MV-4-11 (cell line): ENCODE measurements around the gene CEP95.
A peak's percentile ranks its signal among the peaks of the same experiment; 100 is the strongest.
"Not testable (repeated sequence)": the region's sequence is repeated elsewhere in the genome, so short reads cannot be mapped to it uniquely, and the experiment has no call there.

Source experiments
- DNase-seq: peaks from one replicate; lab custom pipeline; 2025; lab: John Stamatoyannopoulos, UW

CEP95 gene

GRCh38 chr17:64574646-64575045, 67.9 kb downstream of the CEP95 start:
- no peak for DNase-seq

DNA sequence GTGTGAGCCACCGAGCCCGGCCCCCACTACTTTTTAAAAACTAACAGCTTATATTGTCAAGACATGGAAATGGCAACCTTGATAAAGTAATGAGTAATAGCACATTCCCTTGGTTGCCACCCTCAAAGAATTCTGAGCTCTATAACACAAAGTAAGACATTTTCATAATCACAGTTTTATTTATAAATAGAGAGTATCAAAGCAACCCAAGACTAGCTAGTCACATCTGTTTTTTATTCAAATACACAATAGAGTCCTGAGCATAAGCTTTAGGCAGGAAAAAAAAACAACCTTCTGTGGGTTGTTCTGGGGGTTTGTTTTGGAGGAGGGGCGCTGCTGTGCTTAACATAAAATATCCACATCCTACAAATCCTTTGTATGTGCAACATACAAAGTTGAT, 68.7 kb downstream of the CEP95 start:
- DNase-seq, result no peak

- DNase-seq, result not testable (repeated sequence)
Observed at GRCh38 chr17:64577025-64577424, 70.2 kb downstream of the CEP95 start.

DNA sequence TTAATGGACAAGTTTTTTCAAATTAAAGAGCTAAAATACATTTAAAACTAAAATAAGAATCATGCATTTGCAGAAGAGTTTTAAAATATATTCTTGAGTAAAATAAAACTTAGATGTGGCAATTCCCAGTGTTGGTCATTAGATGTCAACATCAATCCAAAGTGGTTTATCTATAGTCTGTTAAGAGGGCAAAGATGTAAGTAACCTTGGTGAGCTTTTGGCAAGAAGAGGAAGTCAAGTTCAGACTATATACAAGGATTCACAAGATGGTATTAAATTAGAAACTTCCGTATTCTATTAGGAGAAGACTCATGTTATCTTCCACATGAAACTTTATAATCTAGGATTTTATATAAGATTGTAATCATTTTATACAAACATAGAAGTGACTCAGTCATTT, 73.1 kb downstream of the CEP95 start:
- peak; percentile 84 for DNase-seq

DNA sequence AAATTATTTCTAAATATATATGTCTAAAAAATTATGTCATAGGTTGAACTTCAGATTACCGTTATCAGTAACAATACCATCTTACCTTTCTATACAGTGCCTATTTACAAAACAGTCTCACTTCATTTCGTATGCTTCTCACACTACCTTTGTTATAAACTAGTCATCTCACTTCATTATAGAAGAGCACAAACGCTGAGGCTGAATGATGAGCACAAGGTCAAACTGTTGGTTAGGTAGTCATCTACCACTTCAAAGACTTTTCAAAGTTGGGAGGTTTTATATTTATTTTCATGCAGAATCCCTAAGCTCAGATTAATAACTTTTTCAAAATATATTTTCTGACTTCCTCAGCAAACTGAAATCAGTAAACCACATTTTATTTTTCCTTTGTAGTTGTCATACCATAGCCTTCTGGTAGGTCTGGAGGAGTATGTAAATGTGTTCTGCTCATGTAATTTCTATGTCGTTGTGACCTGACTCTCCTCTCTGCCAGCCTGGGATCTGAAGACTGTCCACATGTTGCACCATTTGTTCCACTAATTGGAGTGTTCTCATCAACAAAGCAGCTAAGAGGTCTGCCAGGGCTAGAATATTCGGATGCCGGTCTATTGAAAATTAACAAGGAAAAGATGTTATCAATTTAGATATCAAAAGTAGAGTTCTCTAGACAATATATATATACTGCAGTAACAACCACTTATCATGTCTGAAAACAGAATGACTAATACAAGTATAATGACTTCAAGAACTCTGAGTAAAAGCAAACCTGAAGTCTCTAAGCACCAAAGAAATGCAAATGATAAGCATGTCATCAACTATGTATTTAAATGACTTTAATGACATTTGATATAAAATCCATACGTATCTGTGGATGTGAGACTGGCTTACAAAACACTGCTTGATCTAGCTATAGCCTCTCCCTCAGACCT, 73.9 kb downstream of the CEP95 start:
- no peak for DNase-seq

DNA sequence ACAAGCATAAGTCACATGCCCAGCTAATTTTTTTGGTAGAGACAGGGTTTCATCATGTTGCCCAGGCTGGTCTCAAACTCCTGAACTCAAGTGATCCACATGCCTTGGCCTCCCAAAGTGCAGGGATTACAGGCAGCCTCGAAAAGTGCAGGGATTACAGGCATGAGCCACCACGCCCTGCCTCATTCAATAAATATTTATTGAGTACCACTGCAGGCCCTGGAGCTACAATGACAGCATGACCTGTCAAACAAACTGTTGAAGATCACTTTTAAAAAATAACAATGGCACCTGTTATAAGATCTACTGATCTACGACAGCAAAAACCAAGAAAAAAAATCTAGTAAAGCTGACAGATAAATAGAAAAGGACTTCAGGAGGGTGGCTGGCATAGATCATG, 76.3 kb downstream of the CEP95 start:
- no peak for DNase-seq

- no peak for DNase-seq
Observed at GRCh38 chr17:64585146-64585545, 78.4 kb downstream of the CEP95 start.
